Measurements from ENCODE around the gene FBXW5.

DNA sequence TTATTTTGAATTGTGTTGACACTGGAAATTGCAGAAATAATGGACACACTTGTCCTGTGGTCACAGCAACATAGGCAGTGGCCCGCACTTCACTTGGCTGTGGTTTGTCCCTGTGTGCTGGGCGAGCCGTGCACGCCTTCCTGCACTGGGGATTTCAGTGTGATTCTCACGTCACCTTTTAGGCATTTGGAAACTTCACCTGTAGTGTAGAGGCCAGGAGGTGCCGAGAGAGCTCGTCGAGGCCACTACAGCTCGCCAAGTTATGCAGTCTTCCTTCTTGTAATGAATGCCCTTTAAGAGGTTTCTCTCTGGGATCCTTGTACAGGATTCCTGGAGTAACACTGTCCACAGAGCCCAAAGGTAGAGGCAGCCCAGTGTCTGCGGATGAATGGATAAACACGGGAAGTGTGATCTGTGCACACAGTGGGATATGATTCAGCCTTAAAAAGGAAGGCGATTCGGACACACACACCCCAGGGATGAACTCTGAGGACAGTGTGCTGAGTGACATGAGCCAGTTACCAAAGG is 43.5 kb downstream of the FBXW5 start:
- TF ChIP-seq, protein P1, sequence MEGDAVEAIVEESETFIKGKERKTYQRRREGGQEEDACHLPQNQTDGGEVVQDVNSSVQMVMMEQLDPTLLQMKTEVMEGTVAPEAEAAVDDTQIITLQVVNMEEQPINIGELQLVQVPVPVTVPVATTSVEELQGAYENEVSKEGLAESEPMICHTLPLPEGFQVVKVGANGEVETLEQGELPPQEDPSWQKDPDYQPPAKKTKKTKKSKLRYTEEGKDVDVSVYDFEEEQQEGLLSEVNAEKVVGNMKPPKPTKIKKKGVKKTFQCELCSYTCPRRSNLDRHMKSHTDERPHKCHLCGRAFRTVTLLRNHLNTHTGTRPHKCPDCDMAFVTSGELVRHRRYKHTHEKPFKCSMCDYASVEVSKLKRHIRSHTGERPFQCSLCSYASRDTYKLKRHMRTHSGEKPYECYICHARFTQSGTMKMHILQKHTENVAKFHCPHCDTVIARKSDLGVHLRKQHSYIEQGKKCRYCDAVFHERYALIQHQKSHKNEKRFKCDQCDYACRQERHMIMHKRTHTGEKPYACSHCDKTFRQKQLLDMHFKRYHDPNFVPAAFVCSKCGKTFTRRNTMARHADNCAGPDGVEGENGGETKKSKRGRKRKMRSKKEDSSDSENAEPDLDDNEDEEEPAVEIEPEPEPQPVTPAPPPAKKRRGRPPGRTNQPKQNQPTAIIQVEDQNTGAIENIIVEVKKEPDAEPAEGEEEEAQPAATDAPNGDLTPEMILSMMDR (IDR thresholded peaks at IDR 0.05; ENCODE audit: extremely low read depth in 1 of 2, insufficient read depth in 1 of 2, low read depth in 1 of 2, low read length in 2 of 2), result no peak
- no peak for TF ChIP-seq POLR2A (IDR thresholded peaks at IDR 0.05; ENCODE audit: low read depth, low read length)
- no peak for TF ChIP-seq POLR2AphosphoS5 (IDR thresholded peaks at IDR 0.05; ENCODE audit: insufficient read depth, low read depth, low read length)
- TF ChIP-seq JUN (IDR thresholded peaks at IDR 0.05; ENCODE audit: borderline replicate concordance, insufficient read depth, insufficient read length, low read depth), result no peak
- TF ChIP-seq EZH2 (IDR thresholded peaks at IDR 0.05; ENCODE audit: borderline replicate concordance, low read depth, low read length, severe bottlenecking), result no peak
- TF ChIP-seq GATA2 (IDR thresholded peaks at IDR 0.05; ENCODE audit: insufficient read depth, insufficient read length, low read depth, low read length), result no peak
- no peak for TF ChIP-seq MYC (IDR thresholded peaks at IDR 0.05; ENCODE audit: low read depth, low read length)
- TF ChIP-seq MAX (IDR thresholded peaks at IDR 0.05; ENCODE audit: insufficient read depth, insufficient read length), result no peak

Measured in endothelial cell of umbilical vein (primary cell).